ENCODE data around the gene PIP5K1C.

The PIP5K1C gene

GRCh38 chr19:3605361-3605760 is 94.9 kb downstream of the PIP5K1C start:
- H3K4me3 Mint-ChIP-seq, result no peak overlapping the region
- peaks cover 4% of the 10 kb centered on the region for H3K36me3 Mint-ChIP-seq
- H3K27ac Mint-ChIP-seq, result no peak overlapping the region
- no peaks in the 10 kb centered on the region for H3K9me3 Mint-ChIP-seq
- DNase-seq (ENCODE audit: low spot score in 2 of 2) (no peak), ATAC-seq (no peak)
- peaks cover 10% of the 10 kb centered on the region for H3K4me1 Mint-ChIP-seq

GRCh38 chr19:3604987-3605343 is 95.3 kb downstream of the PIP5K1C start:
- ATAC-seq (peak; percentile 58), DNase-seq (ENCODE audit: low spot score in 2 of 2) (no peak)
- Mint-ChIP-seq H3K9me3 (no peaks in the 10 kb centered on the region), H3K4me3 (no peak overlapping the region), H3K36me3 (peaks cover under 1% of the 10 kb centered on the region), H3K27ac (no peak overlapping the region), H3K4me1 (peaks cover 10% of the 10 kb centered on the region)

- ATAC-seq (peak; percentile 17), DNase-seq (ENCODE audit: low spot score in 2 of 2) (peak in 1 of 2 donors; percentile 64)
- Mint-ChIP-seq H3K4me1 (peaks cover 10% of the 10 kb centered on the region), H3K36me3 (no peaks in the 10 kb centered on the region), H3K27ac (no peak overlapping the region), H3K4me3 (no peak overlapping the region), H3K9me3 (no peaks in the 10 kb centered on the region)
Observed at GRCh38 chr19:3604227-3604986, 95.9 kb downstream of the PIP5K1C start.

GRCh38 chr19:3603121-3603811 is 97.0 kb downstream of the PIP5K1C start:
- Mint-ChIP-seq H3K9me3 (no peaks in the 10 kb centered on the region), H3K4me1 (peaks cover 8% of the 10 kb centered on the region), H3K27ac (no peak overlapping the region), H3K36me3 (no peaks in the 10 kb centered on the region), H3K4me3 (no peak overlapping the region)
- no peak for DNase-seq (ENCODE audit: low spot score in 2 of 2)
- ATAC-seq, result no peak

GRCh38 chr19:3601021-3601420 is 99.2 kb downstream of the PIP5K1C start:
- H3K4me3 Mint-ChIP-seq, result no peak overlapping the region
- no peak overlapping the region for H3K27ac Mint-ChIP-seq
- no peak for DNase-seq (ENCODE audit: low spot score in 2 of 2)
- ATAC-seq, result no peak
- no peaks in the 10 kb centered on the region for H3K36me3 Mint-ChIP-seq
- no peaks in the 10 kb centered on the region for H3K9me3 Mint-ChIP-seq
- H3K4me1 Mint-ChIP-seq, result no peaks in the 10 kb centered on the region

GRCh38 chr19:3599776-3600187 is 100.5 kb downstream of the PIP5K1C start:
- Mint-ChIP-seq H3K4me1 (no peaks in the 10 kb centered on the region), H3K36me3 (no peaks in the 10 kb centered on the region), H3K9me3 (no peaks in the 10 kb centered on the region), H3K4me3 (no peak overlapping the region), H3K27ac (no peak overlapping the region)
- ATAC-seq, result no peak
- DNase-seq (ENCODE audit: low spot score in 2 of 2), result no peak

- no peak overlapping the region for H3K4me3 Mint-ChIP-seq
- H3K9me3 Mint-ChIP-seq, result no peaks in the 10 kb centered on the region
- DNase-seq (ENCODE audit: low spot score in 2 of 2) (no peak), ATAC-seq (no peak)
- no peak overlapping the region for H3K27ac Mint-ChIP-seq
- H3K4me1 Mint-ChIP-seq, result no peaks in the 10 kb centered on the region
- no peaks in the 10 kb centered on the region for H3K36me3 Mint-ChIP-seq
Observed at GRCh38 chr19:3595521-3596061, 104.7 kb downstream of the PIP5K1C start.

- H3K27ac Mint-ChIP-seq, result no peak overlapping the region
- ATAC-seq (no peak), DNase-seq (ENCODE audit: low spot score in 2 of 2) (no peak)
- no peak overlapping the region for H3K4me3 Mint-ChIP-seq
- H3K4me1 Mint-ChIP-seq, result no peaks in the 10 kb centered on the region
- H3K9me3 Mint-ChIP-seq, result no peaks in the 10 kb centered on the region
- H3K36me3 Mint-ChIP-seq, result no peaks in the 10 kb centered on the region
Observed at GRCh38 chr19:3593156-3593555, 107.1 kb downstream of the PIP5K1C start.

GRCh38 chr19:3591876-3592613 is 108.2 kb downstream of the PIP5K1C start:
- ATAC-seq, result no peak
- Mint-ChIP-seq H3K4me1 (no peaks in the 10 kb centered on the region), H3K36me3 (no peaks in the 10 kb centered on the region), H3K4me3 (no peak overlapping the region), H3K9me3 (no peaks in the 10 kb centered on the region), H3K27ac (no peak overlapping the region)
- DNase-seq (ENCODE audit: low spot score in 2 of 2), result no peak

- Mint-ChIP-seq H3K27ac (no peak overlapping the region), H3K4me1 (no peaks in the 10 kb centered on the region), H3K36me3 (no peaks in the 10 kb centered on the region), H3K9me3 (no peaks in the 10 kb centered on the region), H3K4me3 (no peak overlapping the region)
- ATAC-seq, result no peak
- no peak for DNase-seq (ENCODE audit: low spot score in 2 of 2)
Observed at GRCh38 chr19:3590991-3591659, 109.1 kb downstream of the PIP5K1C start.

- Mint-ChIP-seq H3K9me3 (no peaks in the 10 kb centered on the region), H3K27ac (no peak overlapping the region), H3K36me3 (no peaks in the 10 kb centered on the region), H3K4me3 (no peak overlapping the region), H3K4me1 (no peaks in the 10 kb centered on the region)
- DNase-seq (ENCODE audit: low spot score in 2 of 2) (no peak), ATAC-seq (no peak)
Observed at GRCh38 chr19:3589949-3590348, 110.3 kb downstream of the PIP5K1C start.

- peak overlapping the region; percentile 48 for H3K27ac Mint-ChIP-seq
- no peaks in the 10 kb centered on the region for H3K4me1 Mint-ChIP-seq
- no peak for ATAC-seq
- H3K9me3 Mint-ChIP-seq, result no peaks in the 10 kb centered on the region
- H3K4me3 Mint-ChIP-seq, result no peak overlapping the region
- H3K36me3 Mint-ChIP-seq, result no peaks in the 10 kb centered on the region
- no peak for DNase-seq (ENCODE audit: low spot score in 2 of 2)
Observed at GRCh38 chr19:3589439-3589838, 110.8 kb downstream of the PIP5K1C start.

GRCh38 chr19:3586707-3587346 is 113.4 kb downstream of the PIP5K1C start:
- Mint-ChIP-seq H3K36me3 (no peaks in the 10 kb centered on the region), H3K9me3 (no peaks in the 10 kb centered on the region), H3K27ac (no peak overlapping the region), H3K4me1 (no peaks in the 10 kb centered on the region), H3K4me3 (peak overlapping the region; percentile 35)
- DNase-seq (ENCODE audit: low spot score in 2 of 2) (no peak), ATAC-seq (no peak)

GRCh38 chr19:3586127-3586626 is 114.1 kb downstream of the PIP5K1C start:
- no peak for ATAC-seq
- no peaks in the 10 kb centered on the region for H3K4me1 Mint-ChIP-seq
- H3K4me3 Mint-ChIP-seq, result peak overlapping the region; percentile 35
- no peak for DNase-seq (ENCODE audit: low spot score in 2 of 2)
- H3K36me3 Mint-ChIP-seq, result no peaks in the 10 kb centered on the region
- no peaks in the 10 kb centered on the region for H3K9me3 Mint-ChIP-seq
- no peak overlapping the region for H3K27ac Mint-ChIP-seq

Measured in stimulated activated effector memory CD8-positive, alpha-beta T cell treated with anti-CD3 and anti-CD28 coated beads, Interleukin-12 subunit alpha, Interleukin-12 subunit beta, amount 100 ng/mL, for 72 hours (primary cell).